Suppressor macrophage (primary cell): Measurements from ENCODE around the gene SCLY.
"Not testable (repeated sequence)": the region's sequence is repeated elsewhere in the genome, so short reads cannot be mapped to it uniquely, and the experiment has no call there.

Experiments used
- DNase-seq, 4 experiments: peaks; one replicate each; pipeline ENCODE4 v3.0.0-alpha.2; 2020 to 2022

SCLY gene

GRCh38 chr2:238040918-238041317, 19.9 kb upstream of the SCLY start:
- DNase-seq, result no peak

GRCh38 chr2:238042090-238042489, 18.7 kb upstream of the SCLY start:
- DNase-seq, result no peak

- no peak for DNase-seq
These were observed 17.8 kb upstream of the SCLY start for GRCh38 chr2:238042849-238043584.

GRCh38 chr2:238043851-238044250, 16.9 kb upstream of the SCLY start:
- no peak for DNase-seq

GRCh38 chr2:238045575-238045974, 15.2 kb upstream of the SCLY start:
- DNase-seq, result no peak

GRCh38 chr2:238046725-238047270, 14.0 kb upstream of the SCLY start:
- DNase-seq, result no peak

- no peak for DNase-seq
These were observed 7.5 kb upstream of the SCLY start for GRCh38 chr2:238053191-238053776.

- peak in 2 of 4 experiments; percentile 14 to 20 for DNase-seq
These were observed 5.0 kb upstream of the SCLY start for GRCh38 chr2:238055841-238056240.

GRCh38 chr2:238057696-238058575, 2.9 kb upstream of the SCLY start:
- not testable (repeated sequence) for DNase-seq

GRCh38 chr2:238059505-238059904, 1.3 kb upstream of the SCLY start:
- DNase-seq, result no peak

- DNase-seq, result no peak
These were observed 682 bp upstream of the SCLY start for GRCh38 chr2:238060096-238060541.

GRCh38 chr2:238061315-238062202, 758 bp downstream of the SCLY start:
- peak; percentile 9 to 29 (median 18) for DNase-seq

GRCh38 chr2:238063414-238064189, 2.8 kb downstream of the SCLY start:
- no peak for DNase-seq

- no peak for DNase-seq
These were observed 3.6 kb downstream of the SCLY start for GRCh38 chr2:238064376-238064775.

GRCh38 chr2:238065071-238065846, 4.5 kb downstream of the SCLY start:
- no peak for DNase-seq

- DNase-seq, result no peak
These were observed 5.4 kb downstream of the SCLY start for GRCh38 chr2:238066218-238066617.

GRCh38 chr2:238066718-238067117, 5.9 kb downstream of the SCLY start:
- DNase-seq, result not testable (repeated sequence)

GRCh38 chr2:238067939-238068338, 7.1 kb downstream of the SCLY start:
- DNase-seq, result no peak

- DNase-seq, result no peak
These were observed 8.4 kb downstream of the SCLY start for GRCh38 chr2:238069021-238069709.

- DNase-seq, result no peak
These were observed 9.1 kb downstream of the SCLY start for GRCh38 chr2:238069877-238070276.
